ENCODE measurements around the gene RPL6.

RPL6 gene

DNA sequence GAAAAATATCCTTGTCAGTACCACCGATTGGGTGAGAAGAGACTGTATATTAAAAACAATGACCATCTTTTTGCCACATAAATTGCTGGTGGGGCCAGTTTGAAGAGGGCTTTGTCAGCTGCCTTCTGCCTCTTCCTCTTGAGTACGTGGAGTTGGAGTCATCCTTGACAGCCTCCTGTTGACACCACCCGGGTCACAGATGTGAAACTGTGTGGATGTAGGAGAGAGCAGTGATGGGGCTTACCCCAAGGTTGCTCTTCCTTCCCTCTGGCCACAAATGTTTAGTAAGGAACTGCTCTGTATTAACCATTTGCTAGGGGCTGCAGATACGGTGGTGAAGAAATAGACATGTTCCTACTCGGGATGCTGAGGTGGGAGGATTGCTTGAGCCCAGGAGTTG, 21.5 kb upstream of the RPL6 start:
- TF ChIP-seq, protein P1, sequence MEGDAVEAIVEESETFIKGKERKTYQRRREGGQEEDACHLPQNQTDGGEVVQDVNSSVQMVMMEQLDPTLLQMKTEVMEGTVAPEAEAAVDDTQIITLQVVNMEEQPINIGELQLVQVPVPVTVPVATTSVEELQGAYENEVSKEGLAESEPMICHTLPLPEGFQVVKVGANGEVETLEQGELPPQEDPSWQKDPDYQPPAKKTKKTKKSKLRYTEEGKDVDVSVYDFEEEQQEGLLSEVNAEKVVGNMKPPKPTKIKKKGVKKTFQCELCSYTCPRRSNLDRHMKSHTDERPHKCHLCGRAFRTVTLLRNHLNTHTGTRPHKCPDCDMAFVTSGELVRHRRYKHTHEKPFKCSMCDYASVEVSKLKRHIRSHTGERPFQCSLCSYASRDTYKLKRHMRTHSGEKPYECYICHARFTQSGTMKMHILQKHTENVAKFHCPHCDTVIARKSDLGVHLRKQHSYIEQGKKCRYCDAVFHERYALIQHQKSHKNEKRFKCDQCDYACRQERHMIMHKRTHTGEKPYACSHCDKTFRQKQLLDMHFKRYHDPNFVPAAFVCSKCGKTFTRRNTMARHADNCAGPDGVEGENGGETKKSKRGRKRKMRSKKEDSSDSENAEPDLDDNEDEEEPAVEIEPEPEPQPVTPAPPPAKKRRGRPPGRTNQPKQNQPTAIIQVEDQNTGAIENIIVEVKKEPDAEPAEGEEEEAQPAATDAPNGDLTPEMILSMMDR (IDR thresholded peaks at IDR 0.05; ENCODE audit: low read depth, low read length, missing control alignments): no peak
- in situ Hi-C loops (cut with HindIII; ENCODE audit: low sequenced_read_pairs): no loop called here
- no peak overlapping the region for H3K4me3 ChIP-seq (ENCODE audit: low read depth, low read length)
- DNase-seq (ENCODE audit: low read depth): no peak

DNA sequence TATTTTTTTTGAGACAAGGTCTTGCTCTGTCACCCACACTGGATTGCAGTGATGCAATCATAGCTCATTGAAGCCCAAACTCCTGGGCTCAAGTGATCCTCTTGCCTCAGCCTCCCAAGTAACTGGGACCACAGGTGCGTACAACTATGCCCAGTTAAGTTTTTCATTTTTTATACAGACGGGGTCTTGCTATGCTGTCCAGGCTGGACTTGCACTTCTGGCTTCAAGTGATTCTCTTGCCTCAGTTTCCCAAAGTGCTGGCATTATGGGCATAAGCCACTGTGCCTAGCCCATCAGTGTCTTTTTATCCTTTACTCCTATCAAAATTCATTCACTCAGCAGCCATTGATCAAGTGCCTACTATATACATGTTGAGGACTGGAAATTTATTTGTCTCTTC, 18.4 kb upstream of the RPL6 start:
- H3K4me3 ChIP-seq (ENCODE audit: low read depth, low read length): no peak overlapping the region
- TF ChIP-seq, protein P1 (IDR thresholded peaks at IDR 0.05; ENCODE audit: low read depth, low read length, missing control alignments): no peak
- no peak for DNase-seq (ENCODE audit: low read depth)
- in situ Hi-C loops (cut with HindIII; ENCODE audit: low sequenced_read_pairs): no loop called here

DNA sequence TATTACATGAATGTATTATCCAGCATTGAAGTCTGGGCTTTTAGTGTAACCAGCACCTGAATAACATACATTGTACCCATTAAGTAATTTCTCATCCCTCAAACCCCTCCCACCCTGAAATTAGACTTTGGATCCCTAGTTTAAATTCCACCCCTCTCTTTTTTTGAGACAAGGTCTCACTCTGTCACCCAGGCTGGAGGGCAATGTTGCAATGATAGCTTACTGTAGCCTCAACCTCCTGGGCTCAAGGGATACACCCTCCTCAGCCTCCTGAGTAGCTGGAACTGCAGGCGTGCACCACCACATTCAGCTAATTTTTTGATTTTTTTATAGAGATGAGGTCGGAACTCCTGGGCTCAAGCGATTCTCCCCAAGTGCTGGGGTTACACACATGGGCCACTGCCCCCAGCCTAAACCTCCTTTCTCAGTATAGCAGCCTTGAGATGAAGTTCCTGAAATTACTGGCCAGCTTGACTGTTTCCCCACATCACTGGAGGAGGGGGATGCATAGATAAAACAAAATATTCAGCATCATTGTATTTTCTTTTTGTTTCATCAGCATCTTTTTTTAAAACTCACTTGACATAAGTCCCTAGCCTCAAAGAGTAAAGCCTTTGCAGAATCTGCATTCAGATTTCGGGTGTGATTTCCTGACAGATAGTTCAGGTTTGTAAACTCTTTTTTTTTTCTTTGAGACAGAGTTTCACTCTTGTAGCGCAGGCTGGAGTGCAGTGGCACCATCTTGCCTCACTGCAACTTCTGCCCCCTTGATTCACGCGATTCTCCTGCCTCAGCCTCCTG, 16.4 kb upstream of the RPL6 start:
- TF ChIP-seq, protein P1 (IDR thresholded peaks at IDR 0.05; ENCODE audit: low read depth, low read length, missing control alignments): no peak
- no peak for DNase-seq (ENCODE audit: low read depth)
- in situ Hi-C loops (cut with HindIII; ENCODE audit: low sequenced_read_pairs): no loop called here
- no peak overlapping the region for H3K4me3 ChIP-seq (ENCODE audit: low read depth, low read length)

DNA sequence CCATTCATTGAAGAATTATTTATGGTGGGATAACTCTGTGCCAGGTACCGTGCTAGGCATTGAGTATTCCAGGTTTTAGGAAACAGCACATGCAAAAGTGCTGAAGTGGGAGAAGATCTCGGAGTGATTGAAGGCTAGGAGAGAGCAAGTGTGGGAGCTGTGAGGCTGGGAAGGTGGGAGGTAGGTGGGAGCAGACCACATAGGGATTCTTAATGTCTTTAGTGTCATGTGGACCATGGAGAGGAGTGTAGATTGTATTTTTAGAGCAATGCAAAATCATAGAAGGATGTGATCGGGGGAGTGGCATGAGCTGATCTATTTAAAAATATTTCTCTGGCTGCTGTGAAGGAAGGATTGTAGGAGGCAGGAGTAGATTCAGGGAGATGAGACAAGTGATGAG, 14.7 kb upstream of the RPL6 start:
- H3K4me3 ChIP-seq (ENCODE audit: low read depth, low read length): no peak overlapping the region
- TF ChIP-seq, protein P1 (IDR thresholded peaks at IDR 0.05; ENCODE audit: low read depth, low read length, missing control alignments): no peak
- DNase-seq (ENCODE audit: low read depth): no peak
- in situ Hi-C loops (cut with HindIII; ENCODE audit: low sequenced_read_pairs): no loop called here

DNA sequence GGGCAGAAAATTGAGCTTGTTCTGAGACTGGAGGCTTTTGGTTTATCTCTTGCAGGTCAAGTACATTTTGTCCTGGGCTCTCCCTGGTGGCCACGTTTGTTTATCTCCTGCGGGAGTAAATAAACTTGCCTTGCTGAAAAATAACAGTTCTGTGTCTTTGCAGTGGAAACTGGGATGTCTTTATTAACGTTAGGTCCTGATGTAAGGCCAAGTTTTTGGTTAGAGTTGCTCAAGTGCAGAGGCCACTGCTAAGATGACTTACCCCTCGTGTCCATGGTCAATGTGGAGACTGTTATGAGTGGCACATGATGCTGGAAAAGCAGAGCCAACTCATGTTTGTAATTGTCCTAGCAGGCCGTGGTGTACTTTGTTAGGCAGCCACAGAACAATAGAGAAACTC, 13.1 kb upstream of the RPL6 start:
- in situ Hi-C loops (cut with HindIII; ENCODE audit: low sequenced_read_pairs): no loop called here
- no peak for DNase-seq (ENCODE audit: low read depth)
- H3K4me3 ChIP-seq (ENCODE audit: low read depth, low read length): no peak overlapping the region
- TF ChIP-seq, protein P1 (IDR thresholded peaks at IDR 0.05; ENCODE audit: low read depth, low read length, missing control alignments): no peak

DNA sequence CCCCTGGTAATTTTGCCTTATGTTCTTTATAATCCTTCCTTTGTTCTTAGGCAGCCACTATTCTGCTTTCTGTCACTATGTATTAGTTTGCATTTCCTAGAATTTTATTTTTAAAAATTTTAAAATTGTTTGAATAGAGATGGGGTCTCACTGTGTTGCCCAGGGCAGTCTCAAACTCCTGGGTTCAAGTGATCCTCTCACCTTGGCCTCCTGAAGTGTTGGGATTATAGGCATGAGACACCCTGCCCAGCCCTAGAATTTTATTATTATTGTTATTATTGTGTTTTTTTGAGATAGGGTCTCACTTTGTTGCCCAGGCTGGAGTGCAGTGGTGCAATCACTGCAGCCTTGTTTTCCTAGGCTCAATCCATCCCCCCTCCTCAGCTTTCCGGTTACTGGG, 12.0 kb upstream of the RPL6 start:
- DNase-seq (ENCODE audit: low read depth): no peak
- in situ Hi-C loops (cut with HindIII; ENCODE audit: low sequenced_read_pairs): no loop called here
- TF ChIP-seq, protein P1 (IDR thresholded peaks at IDR 0.05; ENCODE audit: low read depth, low read length, missing control alignments): no peak
- H3K4me3 ChIP-seq (ENCODE audit: low read depth, low read length): no peak overlapping the region
